T-helper 2 cell treated with Interferon-gamma antibody and Interleukin-4, amounts not matched to agents 5 μg/mL and 100 μg/mL, for 36 hours (primary cell): ENCODE results near the gene NACAD.

Experiments
- DNase-seq: peaks from one replicate; pipeline ENCODE4 v3.0.0; 2021; ENCODE audit warnings: low spot score
- H3K27ac Mint-ChIP-seq: one replicate; pipeline ENCODE4 v1.8.0; 2021; ENCODE audit warnings: mild to moderate bottlenecking, mixed read lengths
- H3K27me3 Mint-ChIP-seq: one replicate; pipeline ENCODE4 v1.8.0; 2021; ENCODE audit warnings: low read depth, mixed read lengths
- H3K36me3 Mint-ChIP-seq: one replicate; pipeline ENCODE4 v1.8.0; 2021; ENCODE audit warnings: low read depth, mixed read lengths
- H3K4me1 Mint-ChIP-seq: one replicate; pipeline ENCODE4 v1.8.0; 2021; ENCODE audit warnings: low read depth, mixed read lengths
- H3K4me3 Mint-ChIP-seq: one replicate; pipeline ENCODE4 v1.8.0; 2022; ENCODE audit warnings: mild to moderate bottlenecking, moderate library complexity, mixed read lengths
- H3K9me3 Mint-ChIP-seq: one replicate; pipeline ENCODE4 v1.8.0; 2021; ENCODE audit warnings: mixed read lengths

NACAD gene

DNA sequence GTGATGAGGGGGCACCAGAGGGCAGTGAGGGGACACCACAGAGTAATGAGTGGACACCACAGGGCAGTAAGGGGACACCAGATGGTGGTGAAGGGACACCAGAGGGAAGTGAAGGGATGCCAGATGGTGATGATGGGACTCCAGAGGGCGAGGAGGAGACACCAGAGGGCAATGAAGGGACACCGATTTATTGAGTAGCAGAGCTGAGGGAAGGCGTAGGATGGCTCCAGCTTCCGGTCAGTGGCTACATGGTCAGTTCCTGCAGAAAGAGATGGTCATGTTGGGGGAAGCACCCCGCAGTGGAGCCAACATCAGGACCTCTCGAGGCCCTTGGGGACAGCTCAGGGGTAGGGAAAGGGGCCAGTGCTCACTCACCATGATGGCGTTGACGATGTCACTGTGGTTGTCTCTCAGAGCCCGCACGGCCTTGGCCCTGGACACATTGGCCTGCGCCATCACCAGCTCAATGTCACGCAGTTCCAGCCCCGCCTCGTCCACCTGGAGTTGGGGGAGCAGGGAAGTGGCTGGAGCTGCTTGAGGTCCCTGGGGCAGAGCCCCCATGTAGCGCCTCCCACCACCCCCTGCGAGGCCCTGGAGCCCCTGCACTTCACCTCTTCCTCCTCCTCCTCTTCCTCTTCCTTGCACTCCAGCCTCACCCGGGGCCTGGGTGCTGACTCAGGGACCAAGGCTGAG, 8.4 kb downstream of the NACAD start:
- H3K27me3 Mint-ChIP-seq = no peaks in the 10 kb centered on the region
- H3K27ac Mint-ChIP-seq = peak overlapping the region; percentile 10
- H3K4me1 Mint-ChIP-seq = peaks cover 1% of the 10 kb centered on the region
- no peak for DNase-seq
- H3K36me3 Mint-ChIP-seq = peaks cover 7% of the 10 kb centered on the region
- no peak overlapping the region for H3K4me3 Mint-ChIP-seq
- H3K9me3 Mint-ChIP-seq = no peaks in the 10 kb centered on the region

DNA sequence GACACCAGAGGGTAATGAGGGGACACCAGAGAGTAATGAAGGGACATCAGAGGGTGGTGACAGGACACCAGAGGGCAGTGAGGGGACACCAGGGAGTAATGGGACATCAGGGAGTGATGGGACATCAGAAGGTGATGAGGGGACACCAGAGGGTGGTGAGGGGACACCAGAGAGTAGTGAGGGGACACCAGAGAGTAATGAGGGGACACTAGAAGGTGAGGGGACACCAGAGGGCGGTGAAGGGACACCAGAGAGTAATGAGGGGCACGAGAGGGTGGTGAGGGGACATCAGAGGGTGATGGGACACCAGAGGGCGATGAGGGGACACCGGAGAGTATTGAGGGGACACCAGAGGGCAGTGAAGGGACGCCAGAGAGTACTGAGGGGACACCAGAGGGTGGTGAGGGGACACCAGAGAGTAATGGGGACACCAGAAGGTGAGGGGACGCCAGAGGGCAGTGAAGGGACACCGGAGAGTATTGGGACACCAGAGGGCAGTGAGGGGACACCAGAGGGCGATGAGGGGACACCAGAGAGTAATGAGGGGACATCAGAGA, 10.6 kb downstream of the NACAD start:
- no peak for DNase-seq
- Mint-ChIP-seq H3K27me3 (no peaks in the 10 kb centered on the region), H3K36me3 (peaks cover 27% of the 10 kb centered on the region), H3K4me3 (no peak overlapping the region), H3K4me1 (peaks cover 1% of the 10 kb centered on the region), H3K27ac (peak overlapping the region; percentile 21), H3K9me3 (no peaks in the 10 kb centered on the region)

DNA sequence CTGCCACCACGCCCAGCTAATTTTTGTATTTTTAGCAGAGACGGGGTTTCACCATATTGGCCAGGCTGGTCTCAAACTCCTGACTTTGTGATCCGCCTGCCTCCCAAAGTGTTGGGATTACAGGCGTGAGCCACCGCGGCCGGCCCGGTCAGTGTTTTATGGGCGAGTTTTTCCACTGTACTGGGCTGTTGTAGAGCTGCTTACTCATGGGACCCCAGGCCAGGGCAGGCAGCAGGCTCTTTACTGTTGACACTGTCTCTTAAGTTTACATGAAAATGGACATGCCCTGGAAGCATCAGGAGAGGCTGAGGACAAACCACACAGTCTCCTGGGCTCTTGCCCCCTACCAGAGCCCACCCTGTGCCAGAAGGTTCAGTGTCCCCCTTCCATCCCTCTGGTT, 11.2 kb downstream of the NACAD start:
- H3K27me3 Mint-ChIP-seq = no peaks in the 10 kb centered on the region
- peaks cover 33% of the 10 kb centered on the region for H3K36me3 Mint-ChIP-seq
- H3K4me3 Mint-ChIP-seq = no peak overlapping the region
- H3K4me1 Mint-ChIP-seq = peaks cover 1% of the 10 kb centered on the region
- no peaks in the 10 kb centered on the region for H3K9me3 Mint-ChIP-seq
- no peak for DNase-seq
- H3K27ac Mint-ChIP-seq = no peak overlapping the region

DNA sequence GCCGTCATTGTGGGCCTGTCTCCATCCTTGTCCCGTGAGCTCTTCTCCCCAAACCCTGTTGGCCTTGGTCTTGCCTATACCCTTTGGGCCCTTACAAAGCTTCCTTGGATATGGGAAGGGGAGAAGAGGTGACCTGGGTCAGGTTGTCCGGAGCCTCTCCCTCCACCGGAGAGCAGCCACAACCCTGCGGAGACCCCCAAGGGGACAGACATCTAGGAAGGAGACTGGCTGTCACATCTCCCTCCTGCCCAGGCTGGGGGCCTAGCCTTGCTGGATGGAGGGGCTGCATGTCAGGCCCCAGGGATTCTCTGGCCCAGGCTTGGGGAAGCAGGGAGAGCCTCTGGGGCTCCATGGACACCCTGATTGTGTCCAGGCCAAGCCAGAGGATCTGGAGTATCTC, 11.8 kb downstream of the NACAD start:
- Mint-ChIP-seq H3K9me3 (no peaks in the 10 kb centered on the region), H3K27ac (no peak overlapping the region), H3K4me3 (no peak overlapping the region), H3K36me3 (peaks cover 36% of the 10 kb centered on the region), H3K27me3 (no peaks in the 10 kb centered on the region), H3K4me1 (peaks cover 1% of the 10 kb centered on the region)
- DNase-seq = no peak

DNA sequence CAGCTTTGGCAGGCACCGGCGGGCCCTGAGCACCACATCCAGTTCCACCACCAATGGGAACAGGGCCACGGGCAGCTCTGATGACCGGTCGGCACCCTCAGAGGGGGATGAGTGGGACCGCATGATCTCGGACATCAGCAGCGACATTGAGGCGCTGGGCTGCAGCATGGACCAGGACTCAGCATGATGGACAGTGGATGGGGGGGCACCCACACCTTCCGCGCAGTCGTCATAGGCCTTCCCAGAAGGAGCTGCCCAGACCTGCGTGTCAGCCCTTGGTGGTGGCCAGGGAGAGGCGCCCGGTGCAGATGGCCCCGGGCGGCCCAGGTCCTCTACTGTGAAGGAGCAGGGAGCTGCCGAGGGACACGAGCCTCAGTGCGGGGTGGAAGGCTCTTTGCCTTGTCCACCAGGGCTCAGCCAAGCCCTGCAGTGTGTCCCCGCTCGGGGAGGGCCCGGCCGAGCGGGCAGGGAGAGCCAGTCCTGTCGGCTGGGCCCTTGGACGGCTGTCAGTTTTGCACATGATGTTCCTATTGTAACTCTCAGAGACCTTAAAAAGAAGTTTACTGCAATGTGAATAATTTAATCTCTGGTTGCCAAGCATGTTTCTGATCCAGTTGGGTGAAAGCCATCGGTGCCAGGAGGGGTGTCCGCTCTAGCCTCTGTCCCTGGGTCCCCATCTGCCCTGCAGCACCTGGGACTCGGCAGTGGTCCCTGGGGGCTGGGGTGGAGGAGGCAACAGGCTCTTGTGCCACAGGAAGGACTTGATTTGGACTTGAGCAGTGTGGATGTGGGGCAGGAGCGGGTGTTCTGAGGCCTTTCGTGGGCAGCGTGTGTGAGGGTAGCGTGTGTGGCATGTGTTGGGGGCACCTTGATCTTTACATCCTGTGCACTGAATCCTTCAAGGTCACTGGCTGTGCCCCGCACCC, 12.6 kb downstream of the NACAD start:
- peaks cover 43% of the 10 kb centered on the region for H3K36me3 Mint-ChIP-seq
- peaks cover 1% of the 10 kb centered on the region for H3K4me1 Mint-ChIP-seq
- no peak overlapping the region for H3K27ac Mint-ChIP-seq
- DNase-seq = no peak
- H3K9me3 Mint-ChIP-seq = no peaks in the 10 kb centered on the region
- H3K27me3 Mint-ChIP-seq = no peaks in the 10 kb centered on the region
- H3K4me3 Mint-ChIP-seq = no peak overlapping the region

DNA sequence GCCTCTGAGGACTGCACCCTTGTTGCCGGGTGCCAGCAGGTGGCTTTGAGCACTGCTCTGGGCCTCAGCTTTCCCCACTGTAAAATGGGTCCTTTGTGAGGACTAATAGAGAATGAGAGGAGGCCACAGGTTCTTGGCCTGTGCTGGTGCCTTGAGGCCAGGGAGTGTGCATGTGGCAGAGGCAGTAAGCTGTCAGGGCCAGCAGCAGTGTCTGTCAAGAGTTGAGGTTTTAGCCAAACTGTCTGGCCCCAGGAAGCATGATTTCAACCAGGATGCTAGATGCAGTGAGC, 13.5 kb downstream of the NACAD start:
- Mint-ChIP-seq H3K27me3 (no peaks in the 10 kb centered on the region), H3K4me3 (no peak overlapping the region), H3K9me3 (no peaks in the 10 kb centered on the region), H3K36me3 (peaks cover 45% of the 10 kb centered on the region), H3K27ac (peak overlapping the region; percentile 26), H3K4me1 (no peaks in the 10 kb centered on the region)
- no peak for DNase-seq

DNA sequence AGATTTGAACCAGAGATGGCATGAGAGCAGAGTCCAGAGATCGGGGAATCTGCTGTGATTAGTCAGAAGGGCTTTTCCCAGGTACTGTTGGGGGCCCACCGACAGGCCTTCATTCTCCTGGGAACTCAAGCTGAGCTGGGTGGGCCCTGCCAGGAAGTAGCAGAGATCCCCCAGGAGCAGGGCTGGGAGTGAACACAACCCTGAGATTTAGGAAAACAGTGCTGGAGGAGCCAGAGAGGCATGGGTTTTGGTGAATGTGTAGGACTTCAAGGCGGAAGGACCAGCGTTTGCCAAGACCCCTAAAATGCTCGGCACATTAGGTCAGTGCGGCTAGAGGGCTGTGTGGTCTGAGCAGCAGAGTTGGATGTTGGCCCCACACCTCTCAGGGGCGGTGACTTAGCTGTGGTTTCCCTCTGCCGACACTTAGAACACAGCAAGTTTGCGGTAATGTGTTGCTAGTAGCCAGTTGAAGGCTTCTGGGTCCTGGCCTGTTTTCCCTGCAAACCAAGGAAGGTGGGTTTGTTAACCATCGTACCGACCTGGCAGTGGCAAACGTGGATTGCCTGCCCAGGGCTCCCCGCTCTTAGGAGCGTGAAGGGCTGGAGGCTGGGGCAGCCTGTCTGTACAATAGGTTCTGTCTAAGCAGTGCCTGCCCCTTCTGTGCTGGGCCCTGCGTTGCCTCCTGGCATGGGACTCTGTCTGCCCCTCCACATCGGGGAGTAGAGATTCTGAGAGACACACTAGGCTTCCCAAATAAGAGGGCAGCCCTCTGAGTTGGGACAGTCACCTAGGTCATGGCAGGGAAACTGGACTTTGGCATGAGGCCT, 14.0 kb downstream of the NACAD start:
- peak overlapping the region; percentile 26 for H3K27ac Mint-ChIP-seq
- H3K4me3 Mint-ChIP-seq = no peak overlapping the region
- H3K27me3 Mint-ChIP-seq = no peaks in the 10 kb centered on the region
- no peak for DNase-seq
- H3K4me1 Mint-ChIP-seq = no peaks in the 10 kb centered on the region
- peaks cover 48% of the 10 kb centered on the region for H3K36me3 Mint-ChIP-seq
- no peaks in the 10 kb centered on the region for H3K9me3 Mint-ChIP-seq

DNA sequence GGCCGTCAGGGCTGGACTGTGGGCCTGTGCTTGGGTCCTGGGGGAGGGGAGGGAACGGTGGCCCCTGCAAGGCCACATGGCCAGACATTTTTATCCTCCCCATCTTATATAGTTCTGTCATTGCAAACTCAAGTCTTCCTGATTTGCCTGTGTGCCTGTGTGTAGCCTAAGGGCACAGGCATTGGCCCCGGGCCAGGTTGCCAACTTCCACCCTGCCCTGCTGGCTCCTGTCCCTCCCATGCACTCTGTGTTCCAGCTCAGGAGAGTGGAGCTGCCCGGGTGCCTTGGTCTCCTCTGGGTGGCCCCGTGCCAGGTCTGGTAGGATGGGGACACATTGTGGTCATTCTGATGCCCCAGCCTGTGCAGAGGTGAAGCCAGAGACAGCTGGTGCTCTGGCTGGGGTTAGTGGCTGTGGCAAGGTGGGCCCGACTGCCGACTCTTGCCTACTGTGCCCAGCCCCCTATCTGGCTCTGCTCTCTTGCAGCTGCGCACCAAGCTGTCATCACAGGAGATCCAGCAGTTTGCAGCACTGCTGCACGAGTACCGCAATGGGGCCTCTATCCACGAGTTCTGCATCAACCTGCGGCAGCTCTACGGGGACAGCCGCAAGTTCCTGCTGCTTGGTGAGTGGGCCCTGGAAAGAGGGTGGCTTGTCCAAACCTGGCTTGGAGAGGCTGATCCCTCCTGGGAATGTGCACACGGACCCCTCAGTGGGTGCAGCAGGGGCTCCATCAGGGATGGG, 14.8 kb downstream of the NACAD start:
- Mint-ChIP-seq H3K4me1 (no peaks in the 10 kb centered on the region), H3K36me3 (peaks cover 56% of the 10 kb centered on the region), H3K4me3 (no peak overlapping the region), H3K27ac (no peak overlapping the region), H3K9me3 (no peaks in the 10 kb centered on the region), H3K27me3 (no peaks in the 10 kb centered on the region)
- DNase-seq = no peak

DNA sequence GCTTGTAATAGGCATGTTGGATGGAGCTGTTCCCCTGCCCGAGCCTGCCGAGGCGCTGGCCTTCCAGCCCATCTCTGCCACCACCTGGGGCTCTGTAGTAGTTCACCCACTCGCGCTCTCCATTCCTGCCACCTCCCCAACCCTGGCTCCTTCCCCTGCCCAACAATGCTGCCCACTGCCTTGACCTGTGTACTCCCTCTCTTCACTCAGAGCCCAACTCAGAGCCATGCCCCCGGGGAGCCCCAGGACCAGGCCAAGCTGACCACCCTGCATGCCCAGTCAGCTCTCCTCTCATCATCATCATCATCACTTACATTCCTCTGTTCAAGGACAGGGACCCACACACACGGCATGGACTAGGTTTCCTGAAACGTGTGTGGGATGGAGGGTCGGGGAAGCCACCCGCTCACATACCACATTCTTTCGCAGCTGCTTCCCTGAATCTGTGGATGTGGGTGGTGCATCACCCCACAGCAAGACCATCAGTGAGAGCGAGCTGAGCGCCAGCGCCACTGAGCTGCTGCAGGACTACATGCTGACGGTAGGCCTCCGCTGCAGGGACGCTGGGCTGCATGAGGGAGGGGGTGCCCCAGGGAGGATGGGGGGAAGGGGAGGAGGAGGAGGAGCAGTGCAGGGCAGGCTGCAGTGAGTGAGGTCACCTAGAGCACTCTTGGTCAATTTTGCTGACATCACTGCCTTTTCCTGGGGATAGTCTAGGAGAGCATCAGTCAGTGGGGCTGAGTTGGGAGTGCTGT, 15.6 kb downstream of the NACAD start:
- no peaks in the 10 kb centered on the region for H3K27me3 Mint-ChIP-seq
- H3K36me3 Mint-ChIP-seq = peaks cover 64% of the 10 kb centered on the region
- no peaks in the 10 kb centered on the region for H3K9me3 Mint-ChIP-seq
- no peaks in the 10 kb centered on the region for H3K4me1 Mint-ChIP-seq
- peak overlapping the region; percentile 49 for H3K27ac Mint-ChIP-seq
- H3K4me3 Mint-ChIP-seq = no peak overlapping the region
- DNase-seq = no peak

DNA sequence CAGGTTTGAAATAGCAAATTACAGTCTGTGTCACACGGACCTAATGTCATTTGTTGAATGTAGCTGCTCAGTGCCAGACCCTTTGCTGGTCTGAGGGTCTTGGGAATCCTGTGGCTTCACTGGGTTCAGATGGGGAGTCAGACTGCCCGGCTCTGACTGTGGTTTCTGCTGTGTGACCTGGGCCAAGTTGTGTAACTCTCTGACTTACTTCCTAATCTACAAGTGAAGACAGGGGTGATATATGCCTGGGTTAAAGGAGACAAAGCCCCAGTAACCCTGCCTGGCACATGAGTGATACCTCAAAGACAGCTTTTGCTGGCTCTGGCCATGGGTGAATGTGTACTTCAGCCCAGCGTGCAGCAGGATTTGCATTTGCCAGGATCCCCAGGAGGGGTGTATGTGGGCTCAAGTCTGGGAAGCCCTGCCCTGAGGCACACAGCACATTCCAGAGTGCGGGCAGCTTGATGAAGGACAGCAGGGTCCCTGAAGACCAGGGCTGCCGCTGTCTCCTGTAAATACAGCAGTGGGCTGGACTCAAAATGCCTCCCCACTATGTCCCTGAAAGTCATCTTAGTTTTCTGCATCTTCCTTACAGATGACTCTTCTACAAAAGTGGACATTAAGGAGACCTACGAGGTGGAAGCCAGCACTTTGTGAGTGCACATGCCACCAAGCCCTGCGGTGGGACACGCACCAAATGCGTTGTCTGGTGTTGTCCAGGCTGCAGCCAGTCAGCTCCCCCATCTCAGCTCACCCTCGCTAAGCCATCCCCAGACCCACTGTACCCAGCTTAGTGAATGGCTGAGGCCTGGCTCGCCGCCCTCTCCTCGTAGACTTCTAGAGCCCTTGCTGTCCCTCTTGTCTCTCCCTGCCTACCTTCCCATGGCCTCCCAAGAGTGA, 16.4 kb downstream of the NACAD start:
- no peaks in the 10 kb centered on the region for H3K27me3 Mint-ChIP-seq
- H3K4me1 Mint-ChIP-seq = peaks cover 2% of the 10 kb centered on the region
- H3K9me3 Mint-ChIP-seq = no peaks in the 10 kb centered on the region
- H3K4me3 Mint-ChIP-seq = no peak overlapping the region
- H3K27ac Mint-ChIP-seq = peak overlapping the region; percentile 5
- peaks cover 71% of the 10 kb centered on the region for H3K36me3 Mint-ChIP-seq
- no peak for DNase-seq

DNA sequence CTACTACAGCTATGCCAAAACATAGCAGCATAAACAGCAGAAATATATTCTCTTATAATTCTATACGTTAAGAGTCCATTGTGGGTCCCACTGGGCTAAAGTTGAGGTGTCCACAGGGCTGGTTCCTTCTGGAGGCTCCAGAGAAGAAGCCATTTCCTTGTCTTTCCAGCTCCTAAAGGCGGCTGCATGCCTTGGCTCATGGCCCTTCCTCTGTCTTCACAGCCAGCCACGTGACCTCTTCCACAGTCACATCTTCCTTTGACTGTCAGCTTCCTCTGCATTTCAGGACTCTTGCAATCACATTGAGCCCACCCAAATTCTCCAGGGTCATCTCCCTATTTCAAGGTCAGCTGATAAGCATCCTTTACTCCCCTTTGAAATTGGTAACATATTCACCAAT, 17.2 kb downstream of the NACAD start:
- DNase-seq = no peak
- no peaks in the 10 kb centered on the region for H3K27me3 Mint-ChIP-seq
- H3K4me1 Mint-ChIP-seq = peaks cover 2% of the 10 kb centered on the region
- H3K9me3 Mint-ChIP-seq = no peaks in the 10 kb centered on the region
- peaks cover 73% of the 10 kb centered on the region for H3K36me3 Mint-ChIP-seq
- H3K4me3 Mint-ChIP-seq = no peak overlapping the region
- no peak overlapping the region for H3K27ac Mint-ChIP-seq

DNA sequence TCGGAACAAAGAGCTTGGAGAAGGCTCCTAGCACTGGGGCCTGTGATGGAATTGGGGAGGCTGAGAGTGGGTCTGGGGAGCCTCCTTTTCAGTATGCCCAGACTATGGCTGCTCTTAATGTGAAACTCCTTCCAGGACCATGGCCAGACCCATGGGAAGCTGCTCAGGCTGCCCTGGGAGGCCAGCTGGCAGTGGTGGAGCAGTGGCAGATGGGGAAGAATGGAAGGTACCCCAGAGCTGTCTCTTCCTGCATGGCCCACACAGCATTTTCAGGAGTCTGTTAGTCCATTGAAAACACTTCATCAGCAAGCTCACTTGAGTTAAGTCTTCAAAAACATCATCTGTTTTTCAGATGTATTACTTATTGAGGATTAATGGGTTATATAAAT, 18.5 kb downstream of the NACAD start:
- H3K4me3 Mint-ChIP-seq = no peak overlapping the region

More for the DNA sequence above, 18.5 kb downstream of the NACAD start:
- Mint-ChIP-seq H3K27ac (no peak overlapping the region), H3K4me1 (peaks cover 5% of the 10 kb centered on the region), H3K36me3 (peaks cover 76% of the 10 kb centered on the region), H3K9me3 (no peaks in the 10 kb centered on the region), H3K27me3 (no peaks in the 10 kb centered on the region)
- DNase-seq = no peak
